Liver (tissue), 3 donors: ENCODE results near the gene CUBN.

Experiments
- EGR1 ChIP-seq, 2 donors: IDR thresholded peaks; 2 replicates each; pipeline ENCODE4 v1.6.1; 2016 to 2018; ENCODE audit warnings: antibody characterized with exemption in 2 of 2, low read depth in 2 of 2
- GABPA ChIP-seq, 2 donors: IDR thresholded peaks in 1 of 2; conservative IDR thresholded peaks in 1 of 2; 2 replicates each; pipeline ENCODE4 v1.6.1; 2016; ENCODE audit warnings: antibody characterized with exemption in 2 of 2, mild to moderate bottlenecking in 1 of 2, moderate library complexity in 1 of 2
- RAD21 ChIP-seq, 2 donors: IDR thresholded peaks; 2 replicates each; pipeline ENCODE4 v1.6.1; 2016; ENCODE audit warnings: antibody characterized with exemption in 2 of 2, mild to moderate bottlenecking in 2 of 2
- RXRA ChIP-seq, 2 donors: IDR thresholded peaks; 2 replicates each; pipeline ENCODE4 v1.6.1; 2017 to 2018; ENCODE audit warnings: antibody characterized with exemption in 2 of 2, mild to moderate bottlenecking in 1 of 2
- TAF1 ChIP-seq: conservative IDR thresholded peaks from 2 replicates; pipeline ENCODE4 v1.6.1; 2016; ENCODE audit warnings: antibody characterized with exemption, mild to moderate bottlenecking
- YY1 ChIP-seq: IDR thresholded peaks from 2 replicates; pipeline ENCODE4 v1.6.1; 2016; ENCODE audit warnings: antibody characterized with exemption, mild to moderate bottlenecking
- TF ChIP-seq, protein P1 (sequence below): IDR thresholded peaks from 2 replicates; pipeline ENCODE4 v1.6.1; 2016; ENCODE audit warnings: antibody characterized with exemption
- TF ChIP-seq, protein P2 (sequence below): fragments of 150-350 bp; IDR thresholded peaks from 2 replicates; pipeline ENCODE4 v1.5.1; 2017; ENCODE audit warnings: improper control_type of control experiment, low read depth, low read length; ENCODE audit not compliant: missing input control
- TF ChIP-seq, protein P3 (sequence below): IDR thresholded peaks from 2 replicates; pipeline ENCODE4 v1.6.1; 2016; ENCODE audit warnings: antibody characterized with exemption
- TF ChIP-seq, protein P4 (sequence below): IDR thresholded peaks from 2 replicates; pipeline ENCODE4 v1.6.1; 2016; ENCODE audit warnings: antibody characterized with exemption, mild to moderate bottlenecking
- TF ChIP-seq, protein P5 (sequence below): IDR thresholded peaks from 2 replicates; pipeline ENCODE4 v1.6.1; 2016; ENCODE audit warnings: antibody characterized with exemption
- donor health status: healthy.
- donor health status: healthy.

DNA sequence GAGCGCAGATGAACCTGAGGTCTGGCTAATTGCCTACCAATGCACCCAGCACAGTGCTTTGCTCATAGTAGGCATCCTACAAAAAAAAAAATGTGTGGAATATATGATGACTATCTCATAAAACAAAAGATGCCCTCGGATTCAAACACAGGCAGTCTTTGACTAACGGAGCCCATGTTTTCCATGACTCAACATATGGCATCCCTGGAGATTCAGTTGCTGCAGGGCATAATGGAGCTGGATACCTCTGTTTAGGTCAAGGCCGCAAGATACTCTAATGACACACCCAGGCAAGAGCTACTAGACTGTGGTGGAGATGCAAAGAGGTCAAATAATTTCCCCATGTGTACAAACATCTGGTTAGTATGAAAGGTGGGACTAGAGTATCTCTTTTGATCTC is 16.3 kb downstream of the CUBN start:
- TF ChIP-seq, protein P1, sequence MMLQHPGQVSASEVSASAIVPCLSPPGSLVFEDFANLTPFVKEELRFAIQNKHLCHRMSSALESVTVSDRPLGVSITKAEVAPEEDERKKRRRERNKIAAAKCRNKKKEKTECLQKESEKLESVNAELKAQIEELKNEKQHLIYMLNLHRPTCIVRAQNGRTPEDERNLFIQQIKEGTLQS = no peak
- TF ChIP-seq, protein P2, sequence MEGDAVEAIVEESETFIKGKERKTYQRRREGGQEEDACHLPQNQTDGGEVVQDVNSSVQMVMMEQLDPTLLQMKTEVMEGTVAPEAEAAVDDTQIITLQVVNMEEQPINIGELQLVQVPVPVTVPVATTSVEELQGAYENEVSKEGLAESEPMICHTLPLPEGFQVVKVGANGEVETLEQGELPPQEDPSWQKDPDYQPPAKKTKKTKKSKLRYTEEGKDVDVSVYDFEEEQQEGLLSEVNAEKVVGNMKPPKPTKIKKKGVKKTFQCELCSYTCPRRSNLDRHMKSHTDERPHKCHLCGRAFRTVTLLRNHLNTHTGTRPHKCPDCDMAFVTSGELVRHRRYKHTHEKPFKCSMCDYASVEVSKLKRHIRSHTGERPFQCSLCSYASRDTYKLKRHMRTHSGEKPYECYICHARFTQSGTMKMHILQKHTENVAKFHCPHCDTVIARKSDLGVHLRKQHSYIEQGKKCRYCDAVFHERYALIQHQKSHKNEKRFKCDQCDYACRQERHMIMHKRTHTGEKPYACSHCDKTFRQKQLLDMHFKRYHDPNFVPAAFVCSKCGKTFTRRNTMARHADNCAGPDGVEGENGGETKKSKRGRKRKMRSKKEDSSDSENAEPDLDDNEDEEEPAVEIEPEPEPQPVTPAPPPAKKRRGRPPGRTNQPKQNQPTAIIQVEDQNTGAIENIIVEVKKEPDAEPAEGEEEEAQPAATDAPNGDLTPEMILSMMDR = no peak
- TF ChIP-seq, protein P3, sequence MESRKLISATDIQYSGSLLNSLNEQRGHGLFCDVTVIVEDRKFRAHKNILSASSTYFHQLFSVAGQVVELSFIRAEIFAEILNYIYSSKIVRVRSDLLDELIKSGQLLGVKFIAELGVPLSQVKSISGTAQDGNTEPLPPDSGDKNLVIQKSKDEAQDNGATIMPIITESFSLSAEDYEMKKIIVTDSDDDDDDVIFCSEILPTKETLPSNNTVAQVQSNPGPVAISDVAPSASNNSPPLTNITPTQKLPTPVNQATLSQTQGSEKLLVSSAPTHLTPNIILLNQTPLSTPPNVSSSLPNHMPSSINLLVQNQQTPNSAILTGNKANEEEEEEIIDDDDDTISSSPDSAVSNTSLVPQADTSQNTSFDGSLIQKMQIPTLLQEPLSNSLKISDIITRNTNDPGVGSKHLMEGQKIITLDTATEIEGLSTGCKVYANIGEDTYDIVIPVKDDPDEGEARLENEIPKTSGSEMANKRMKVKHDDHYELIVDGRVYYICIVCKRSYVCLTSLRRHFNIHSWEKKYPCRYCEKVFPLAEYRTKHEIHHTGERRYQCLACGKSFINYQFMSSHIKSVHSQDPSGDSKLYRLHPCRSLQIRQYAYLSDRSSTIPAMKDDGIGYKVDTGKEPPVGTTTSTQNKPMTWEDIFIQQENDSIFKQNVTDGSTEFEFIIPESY = no peak
- no peak for TF ChIP-seq RXRA (IDR thresholded peaks at IDR 0.05)
- no peak for TF ChIP-seq YY1
- no peak for TF ChIP-seq EGR1 (IDR thresholded peaks at IDR 0.05; ENCODE audit: low read depth in 2 of 2)
- TF ChIP-seq, protein P4, sequence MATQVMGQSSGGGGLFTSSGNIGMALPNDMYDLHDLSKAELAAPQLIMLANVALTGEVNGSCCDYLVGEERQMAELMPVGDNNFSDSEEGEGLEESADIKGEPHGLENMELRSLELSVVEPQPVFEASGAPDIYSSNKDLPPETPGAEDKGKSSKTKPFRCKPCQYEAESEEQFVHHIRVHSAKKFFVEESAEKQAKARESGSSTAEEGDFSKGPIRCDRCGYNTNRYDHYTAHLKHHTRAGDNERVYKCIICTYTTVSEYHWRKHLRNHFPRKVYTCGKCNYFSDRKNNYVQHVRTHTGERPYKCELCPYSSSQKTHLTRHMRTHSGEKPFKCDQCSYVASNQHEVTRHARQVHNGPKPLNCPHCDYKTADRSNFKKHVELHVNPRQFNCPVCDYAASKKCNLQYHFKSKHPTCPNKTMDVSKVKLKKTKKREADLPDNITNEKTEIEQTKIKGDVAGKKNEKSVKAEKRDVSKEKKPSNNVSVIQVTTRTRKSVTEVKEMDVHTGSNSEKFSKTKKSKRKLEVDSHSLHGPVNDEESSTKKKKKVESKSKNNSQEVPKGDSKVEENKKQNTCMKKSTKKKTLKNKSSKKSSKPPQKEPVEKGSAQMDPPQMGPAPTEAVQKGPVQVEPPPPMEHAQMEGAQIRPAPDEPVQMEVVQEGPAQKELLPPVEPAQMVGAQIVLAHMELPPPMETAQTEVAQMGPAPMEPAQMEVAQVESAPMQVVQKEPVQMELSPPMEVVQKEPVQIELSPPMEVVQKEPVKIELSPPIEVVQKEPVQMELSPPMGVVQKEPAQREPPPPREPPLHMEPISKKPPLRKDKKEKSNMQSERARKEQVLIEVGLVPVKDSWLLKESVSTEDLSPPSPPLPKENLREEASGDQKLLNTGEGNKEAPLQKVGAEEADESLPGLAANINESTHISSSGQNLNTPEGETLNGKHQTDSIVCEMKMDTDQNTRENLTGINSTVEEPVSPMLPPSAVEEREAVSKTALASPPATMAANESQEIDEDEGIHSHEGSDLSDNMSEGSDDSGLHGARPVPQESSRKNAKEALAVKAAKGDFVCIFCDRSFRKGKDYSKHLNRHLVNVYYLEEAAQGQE = no peak
- TF ChIP-seq, protein P5, sequence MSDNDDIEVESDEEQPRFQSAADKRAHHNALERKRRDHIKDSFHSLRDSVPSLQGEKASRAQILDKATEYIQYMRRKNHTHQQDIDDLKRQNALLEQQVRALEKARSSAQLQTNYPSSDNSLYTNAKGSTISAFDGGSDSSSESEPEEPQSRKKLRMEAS = no peak
- TF ChIP-seq RAD21 (IDR thresholded peaks at IDR 0.05) = no peak
- TF ChIP-seq TAF1 = no peak
- no peak for TF ChIP-seq GABPA (IDR thresholded peaks at IDR 0.05 in 1 of 2, conservative IDR thresholded peaks at IDR 0.05 in 1 of 2)
